Astrocyte of the spinal cord (primary cell): ENCODE data around the gene MED14.

ENCODE experiments used
- DNase-seq: peaks from one replicate; pipeline ENCODE4 v3.0.0; 2011; ENCODE audit warnings: low read depth, low spot score
- H3K4me3 ChIP-seq: 2 replicates; pipeline ENCODE4 v1.5.1; 2011; ENCODE audit warnings: low read depth, mild to moderate bottlenecking, low read length, moderate library complexity
- CTCF ChIP-seq: IDR thresholded peaks from 2 replicates; pipeline ENCODE4 v1.5.1; 2012; ENCODE audit warnings: low read depth, mild to moderate bottlenecking, low read length, inconsistent platforms
- in situ Hi-C: cut with HindIII; loops from 2 replicates; pipeline ENCODE4 v1.10.0; 2017; ENCODE audit warnings: low sequenced_read_pairs

MED14 gene

GRCh38 chrX:40625294-40625693 is 110.0 kb downstream of the MED14 start:
- no peak overlapping the region for H3K4me3 ChIP-seq
- DNase-seq = no peak
- TF ChIP-seq CTCF = no peak
- in situ Hi-C loops = no loop called here

DNA sequence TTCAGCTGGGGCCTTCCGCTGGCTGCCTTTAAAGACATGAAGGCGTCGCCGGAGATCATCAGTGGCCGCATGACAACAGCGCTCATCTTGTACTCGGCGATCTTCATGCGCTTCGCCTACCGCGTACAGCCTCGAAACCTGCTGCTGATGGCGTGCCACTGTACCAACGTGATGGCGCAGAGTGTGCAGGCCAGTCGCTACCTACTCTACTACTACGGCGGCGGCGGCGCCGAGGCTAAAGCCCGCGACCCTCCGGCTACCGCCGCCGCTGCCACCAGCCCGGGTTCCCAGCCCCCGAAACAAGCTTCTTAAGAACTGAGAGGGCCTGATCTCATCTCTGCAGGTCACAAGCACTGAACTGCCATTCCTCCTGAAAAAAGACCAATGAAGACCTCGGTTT is 111.7 kb downstream of the MED14 start:
- DNase-seq = no peak
- TF ChIP-seq CTCF = no peak
- in situ Hi-C loops = no loop called here

DNA sequence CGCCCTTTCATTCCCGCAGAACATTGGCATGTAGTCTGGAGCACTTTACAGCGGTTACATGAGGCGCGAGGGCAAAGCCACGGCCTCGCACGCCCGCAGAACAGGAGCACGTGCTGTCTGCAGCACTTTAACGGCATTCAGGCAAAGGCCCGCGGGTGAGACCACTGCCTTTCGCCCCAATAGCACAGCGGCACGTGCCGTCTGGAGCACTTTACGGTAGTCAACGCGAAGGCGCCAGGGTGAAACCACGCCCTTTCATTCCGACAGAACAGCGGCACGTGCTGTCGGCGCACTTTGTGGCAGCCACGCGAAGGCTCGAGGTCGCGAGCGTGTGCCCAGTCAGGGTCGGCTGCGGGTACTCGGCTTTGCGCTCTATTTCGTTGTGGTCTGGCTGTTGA is 112.2 kb downstream of the MED14 start, which contains the start of gene MPC1L:
MPC1L (plus strand) TSS at position 290 of the 398 bp plus-strand sequence. CDS start 138 bp downstream, outside the sequence.
- TF ChIP-seq CTCF = no peak
- in situ Hi-C loops = no loop called here
- no peak for DNase-seq
- no peak within 1 kb of the TSS for H3K4me3 ChIP-seq

More for the DNA sequence above, 111.7 kb downstream of the MED14 start:
- no peak overlapping the region for H3K4me3 ChIP-seq

- H3K4me3 ChIP-seq = no peak overlapping the region
- TF ChIP-seq CTCF = no peak
- DNase-seq = no peak
- in situ Hi-C loops = no loop called here
Observed at GRCh38 chrX:40622479-40623138, 112.7 kb downstream of the MED14 start.

GRCh38 chrX:40617566-40617965 is 117.8 kb downstream of the MED14 start:
- no peak for TF ChIP-seq CTCF
- no peak for DNase-seq
- no peak overlapping the region for H3K4me3 ChIP-seq
- in situ Hi-C loops = no loop called here

- H3K4me3 ChIP-seq = no peak overlapping the region
- no peak for DNase-seq
- in situ Hi-C loops = no loop called here
- no peak for TF ChIP-seq CTCF
Observed at GRCh38 chrX:40615976-40616375, 119.4 kb downstream of the MED14 start.
